PFSK-1 (cell line): ENCODE data around the gene PHACTR3.

Experiments used
- FOXP2 ChIP-seq: optimal IDR thresholded peaks from 2 replicates; pipeline ENCODE3; 2011; ENCODE audit warnings: borderline replicate concordance, control low read depth, inconsistent platforms; ENCODE audit not compliant: insufficient read depth; ENCODE audit errors: extremely low read length, extremely low read depth
- POLR2AphosphoS5 ChIP-seq: IDR thresholded peaks from 2 replicates; pipeline ENCODE4 v1.6.1; 2012; ENCODE audit warnings: low read depth, mild to moderate bottlenecking, control low read depth, low read length, moderate library complexity
- SIN3A ChIP-seq: IDR thresholded peaks from 2 replicates; pipeline ENCODE4 v1.6.1; 2012; ENCODE audit warnings: mild to moderate bottlenecking, low read length, moderate library complexity, borderline replicate concordance; ENCODE audit not compliant: insufficient read depth
- TAF1 ChIP-seq: IDR thresholded peaks from 2 replicates; pipeline ENCODE4 v1.6.1; 2012; ENCODE audit warnings: low read length, control low read depth, borderline replicate concordance; ENCODE audit not compliant: insufficient read depth
- TF ChIP-seq, protein P1 (sequence below), 2 experiments: IDR thresholded peaks; 2 replicates each; pipeline versions ENCODE4 v1.6.1 to v1.8.0; 2011 to 2012; ENCODE audit warnings: low read depth in 2 of 2, low read length in 2 of 2, control low read depth in 1 of 2, inconsistent platforms in 1 of 2, mild to moderate bottlenecking in 1 of 2, moderate library complexity in 1 of 2; ENCODE audit not compliant: insufficient read depth in 1 of 2

Gene PHACTR3

DNA sequence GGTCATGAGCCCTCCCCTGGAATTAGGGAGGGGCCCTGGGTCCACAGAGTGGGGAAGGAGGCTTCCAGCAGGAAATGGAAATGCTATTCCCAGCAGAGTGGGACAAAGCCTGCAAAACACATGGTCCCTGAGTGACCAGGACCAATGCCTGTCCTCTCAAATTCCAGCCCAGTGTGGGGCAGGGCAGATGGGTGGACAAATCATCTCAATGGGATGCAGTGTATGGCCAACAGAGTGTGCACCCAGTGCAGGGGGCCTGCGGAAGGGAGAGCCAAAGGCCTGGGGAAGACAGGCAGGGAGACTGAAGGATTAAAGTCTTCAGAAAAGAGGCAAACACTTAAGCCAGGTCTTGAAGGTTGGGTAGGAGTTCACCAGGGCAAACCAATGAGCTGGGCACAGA lies 28.7 kb upstream of the PHACTR3 start:
- TF ChIP-seq, protein P1, sequence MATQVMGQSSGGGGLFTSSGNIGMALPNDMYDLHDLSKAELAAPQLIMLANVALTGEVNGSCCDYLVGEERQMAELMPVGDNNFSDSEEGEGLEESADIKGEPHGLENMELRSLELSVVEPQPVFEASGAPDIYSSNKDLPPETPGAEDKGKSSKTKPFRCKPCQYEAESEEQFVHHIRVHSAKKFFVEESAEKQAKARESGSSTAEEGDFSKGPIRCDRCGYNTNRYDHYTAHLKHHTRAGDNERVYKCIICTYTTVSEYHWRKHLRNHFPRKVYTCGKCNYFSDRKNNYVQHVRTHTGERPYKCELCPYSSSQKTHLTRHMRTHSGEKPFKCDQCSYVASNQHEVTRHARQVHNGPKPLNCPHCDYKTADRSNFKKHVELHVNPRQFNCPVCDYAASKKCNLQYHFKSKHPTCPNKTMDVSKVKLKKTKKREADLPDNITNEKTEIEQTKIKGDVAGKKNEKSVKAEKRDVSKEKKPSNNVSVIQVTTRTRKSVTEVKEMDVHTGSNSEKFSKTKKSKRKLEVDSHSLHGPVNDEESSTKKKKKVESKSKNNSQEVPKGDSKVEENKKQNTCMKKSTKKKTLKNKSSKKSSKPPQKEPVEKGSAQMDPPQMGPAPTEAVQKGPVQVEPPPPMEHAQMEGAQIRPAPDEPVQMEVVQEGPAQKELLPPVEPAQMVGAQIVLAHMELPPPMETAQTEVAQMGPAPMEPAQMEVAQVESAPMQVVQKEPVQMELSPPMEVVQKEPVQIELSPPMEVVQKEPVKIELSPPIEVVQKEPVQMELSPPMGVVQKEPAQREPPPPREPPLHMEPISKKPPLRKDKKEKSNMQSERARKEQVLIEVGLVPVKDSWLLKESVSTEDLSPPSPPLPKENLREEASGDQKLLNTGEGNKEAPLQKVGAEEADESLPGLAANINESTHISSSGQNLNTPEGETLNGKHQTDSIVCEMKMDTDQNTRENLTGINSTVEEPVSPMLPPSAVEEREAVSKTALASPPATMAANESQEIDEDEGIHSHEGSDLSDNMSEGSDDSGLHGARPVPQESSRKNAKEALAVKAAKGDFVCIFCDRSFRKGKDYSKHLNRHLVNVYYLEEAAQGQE (IDR thresholded peaks at IDR 0.05; ENCODE audit: insufficient read depth in 1 of 2, low read depth in 2 of 2, low read length in 2 of 2): no peak
- TF ChIP-seq POLR2AphosphoS5 (no peak), FOXP2 (no peak), TAF1 (no peak)

GRCh38 chr20:59576216-59576953 lies 28.0 kb upstream of the PHACTR3 start:
- TF ChIP-seq, protein P1 (IDR thresholded peaks at IDR 0.05; ENCODE audit: insufficient read depth in 1 of 2, low read depth in 2 of 2, low read length in 2 of 2): no peak
- TF ChIP-seq POLR2AphosphoS5 (no peak), TAF1 (no peak), SIN3A (no peak), FOXP2 (no peak)

GRCh38 chr20:59577037-59577808 lies 27.1 kb upstream of the PHACTR3 start:
- no peak for TF ChIP-seq TAF1
- no peak for TF ChIP-seq SIN3A
- TF ChIP-seq, protein P1 (IDR thresholded peaks at IDR 0.05; ENCODE audit: insufficient read depth in 1 of 2, low read depth in 2 of 2, low read length in 2 of 2): no peak
- no peak for TF ChIP-seq POLR2AphosphoS5
- TF ChIP-seq FOXP2: no peak

DNA sequence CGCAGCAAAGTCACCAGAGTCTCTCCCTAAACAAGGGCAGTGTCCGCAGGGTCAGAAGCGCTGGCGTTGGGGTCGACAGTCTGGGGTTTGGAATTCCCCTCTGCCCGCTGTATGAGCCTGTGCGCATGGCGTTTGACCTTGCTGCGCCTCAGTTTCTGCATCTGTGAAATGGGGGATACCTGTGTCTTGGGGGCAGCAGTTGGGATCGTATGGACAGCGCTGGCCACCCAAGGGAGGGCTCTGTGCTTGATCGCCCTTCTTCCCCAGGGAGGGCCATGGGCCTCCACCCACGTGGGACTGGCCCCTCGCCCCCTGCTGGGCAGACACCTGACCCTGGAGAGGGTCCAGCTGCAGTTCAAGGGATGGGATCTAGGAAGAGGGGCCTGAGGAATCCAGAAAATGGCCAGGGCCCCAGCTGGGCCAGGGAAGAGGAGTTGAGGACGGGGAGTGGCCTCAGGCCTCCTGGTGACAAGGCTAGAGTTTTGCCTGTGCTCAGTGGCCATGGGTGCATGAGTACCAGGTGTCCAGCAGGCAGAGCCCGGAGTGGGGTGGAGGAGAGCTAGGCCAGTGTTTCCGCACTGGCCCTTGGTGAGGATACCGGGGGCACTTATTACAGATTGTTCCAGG lies 26.4 kb upstream of the PHACTR3 start:
- TF ChIP-seq SIN3A (no peak), TAF1 (no peak), FOXP2 (no peak), POLR2AphosphoS5 (no peak)
- TF ChIP-seq, protein P1 (IDR thresholded peaks at IDR 0.05; ENCODE audit: insufficient read depth in 1 of 2, low read depth in 2 of 2, low read length in 2 of 2): no peak
